ENCODE results near the gene TRIM3.
"Not testable (repeated sequence)": the region's sequence is repeated elsewhere in the genome, so short reads cannot be mapped to it uniquely, and the experiment has no call there.

The TRIM3 gene

GRCh38 chr11:6473451-6474412, at the start of gene TRIM3:
TSS of gene TRIM3 (minus strand) at chr11:6473941. CDS start at chr11:6465695, 8,246 bp downstream.
- DNase-seq (ENCODE audit: low spot score) (peak; percentile 57), FAIRE-seq (no peak)

- FAIRE-seq, result no peak
- DNase-seq (ENCODE audit: low spot score), result peak; percentile 12
These were observed 49.5 kb upstream of the TRIM3 start for GRCh38 chr11:6523253-6523652.

- FAIRE-seq; DNase-seq (ENCODE audit: low spot score): not testable (repeated sequence)
These were observed 48.2 kb upstream of the TRIM3 start for GRCh38 chr11:6521946-6522345.

GRCh38 chr11:6520265-6520664, 46.5 kb upstream of the TRIM3 start:
- FAIRE-seq, result no peak
- DNase-seq (ENCODE audit: low spot score), result no peak

GRCh38 chr11:6516865-6517264, 43.1 kb upstream of the TRIM3 start:
- FAIRE-seq, result no peak
- DNase-seq (ENCODE audit: low spot score), result no peak

GRCh38 chr11:6505577-6506240, 32.0 kb upstream of the TRIM3 start:
- peak; percentile 35 for FAIRE-seq
- DNase-seq (ENCODE audit: low spot score), result peak; percentile 7

GRCh38 chr11:6504166-6504565, 30.4 kb upstream of the TRIM3 start:
- no peak for DNase-seq (ENCODE audit: low spot score)

GRCh38 chr11:6502382-6502781, 28.6 kb upstream of the TRIM3 start:
- no peak for FAIRE-seq
- DNase-seq (ENCODE audit: low spot score), result no peak

More at GRCh38 chr11:6504166-6504565, 30.4 kb upstream of the TRIM3 start:
- FAIRE-seq, result no peak

GRCh38 chr11:6498544-6498943, 24.8 kb upstream of the TRIM3 start:
- DNase-seq (ENCODE audit: low spot score) (no peak), FAIRE-seq (no peak)

GRCh38 chr11:6498121-6498520, 24.4 kb upstream of the TRIM3 start:
- FAIRE-seq (no peak), DNase-seq (ENCODE audit: low spot score) (no peak)

- FAIRE-seq (no peak), DNase-seq (ENCODE audit: low spot score) (no peak)
These were observed 23.5 kb upstream of the TRIM3 start, which contains the start of gene DNHD1 for GRCh38 chr11:6497069-6497839. TSS of gene DNHD1 (plus strand) at chr11:6497280. CDS start at chr11:6498216, 936 bp downstream.

GRCh38 chr11:6489306-6489705, 15.6 kb upstream of the TRIM3 start:
- FAIRE-seq (no peak), DNase-seq (ENCODE audit: low spot score) (no peak)

- FAIRE-seq (no peak), DNase-seq (ENCODE audit: low spot score) (no peak)
These were observed 15.1 kb upstream of the TRIM3 start for GRCh38 chr11:6488821-6489220.

GRCh38 chr11:6488342-6488741, 14.6 kb upstream of the TRIM3 start:
- DNase-seq (ENCODE audit: low spot score) (no peak), FAIRE-seq (no peak)

GRCh38 chr11:6486938-6487337, 13.2 kb upstream of the TRIM3 start:
- DNase-seq (ENCODE audit: low spot score) (no peak), FAIRE-seq (no peak)

GRCh38 chr11:6486256-6486655, 12.5 kb upstream of the TRIM3 start:
- FAIRE-seq (no peak), DNase-seq (ENCODE audit: low spot score) (no peak)

- FAIRE-seq, result no peak
- DNase-seq (ENCODE audit: low spot score), result no peak
These were observed 11.9 kb upstream of the TRIM3 start for GRCh38 chr11:6485661-6486060.

GRCh38 chr11:6483015-6483414, 9.3 kb upstream of the TRIM3 start:
- FAIRE-seq, result no peak
- DNase-seq (ENCODE audit: low spot score), result no peak

GRCh38 chr11:6482441-6482840, 8.7 kb upstream of the TRIM3 start:
- no peak for DNase-seq (ENCODE audit: low spot score)
- FAIRE-seq, result no peak

GRCh38 chr11:6481924-6482275, 8.2 kb upstream of the TRIM3 start:
- FAIRE-seq (no peak), DNase-seq (ENCODE audit: low spot score) (no peak)

- DNase-seq (ENCODE audit: low spot score) (peak; percentile 90), FAIRE-seq (peak; percentile 77)
These were observed 7.5 kb upstream of the TRIM3 start, which contains the start of the genes ARFIP2 and TIMM10B for GRCh38 chr11:6481012-6481923. TSS of gene ARFIP2 (minus strand) at chr11:6481331. CDS start at chr11:6480421, 910 bp downstream. TSS of gene TIMM10B (plus strand) at chr11:6481501. CDS start at chr11:6481517, 16 bp downstream.
